Astrocyte (in vitro differentiated cells and primary cell): ENCODE measurements around the gene EIF2AK2.

Experiments used
- EZH2 ChIP-seq: IDR thresholded peaks from 2 replicates; pipeline ENCODE4 v1.6.1; 2012; ENCODE audit warnings: mild to moderate bottlenecking, low read length, inconsistent platforms; ENCODE audit not compliant: insufficient read depth
- TF ChIP-seq, protein P1 (sequence below): IDR thresholded peaks from 2 replicates; pipeline ENCODE4 v1.5.1; 2011; ENCODE audit warnings: low read depth, mild to moderate bottlenecking, inconsistent platforms, low read length, moderate library complexity; ENCODE audit not compliant: insufficient read depth

- TF ChIP-seq, protein P1, sequence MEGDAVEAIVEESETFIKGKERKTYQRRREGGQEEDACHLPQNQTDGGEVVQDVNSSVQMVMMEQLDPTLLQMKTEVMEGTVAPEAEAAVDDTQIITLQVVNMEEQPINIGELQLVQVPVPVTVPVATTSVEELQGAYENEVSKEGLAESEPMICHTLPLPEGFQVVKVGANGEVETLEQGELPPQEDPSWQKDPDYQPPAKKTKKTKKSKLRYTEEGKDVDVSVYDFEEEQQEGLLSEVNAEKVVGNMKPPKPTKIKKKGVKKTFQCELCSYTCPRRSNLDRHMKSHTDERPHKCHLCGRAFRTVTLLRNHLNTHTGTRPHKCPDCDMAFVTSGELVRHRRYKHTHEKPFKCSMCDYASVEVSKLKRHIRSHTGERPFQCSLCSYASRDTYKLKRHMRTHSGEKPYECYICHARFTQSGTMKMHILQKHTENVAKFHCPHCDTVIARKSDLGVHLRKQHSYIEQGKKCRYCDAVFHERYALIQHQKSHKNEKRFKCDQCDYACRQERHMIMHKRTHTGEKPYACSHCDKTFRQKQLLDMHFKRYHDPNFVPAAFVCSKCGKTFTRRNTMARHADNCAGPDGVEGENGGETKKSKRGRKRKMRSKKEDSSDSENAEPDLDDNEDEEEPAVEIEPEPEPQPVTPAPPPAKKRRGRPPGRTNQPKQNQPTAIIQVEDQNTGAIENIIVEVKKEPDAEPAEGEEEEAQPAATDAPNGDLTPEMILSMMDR, result no peak
- TF ChIP-seq EZH2, result no peak
Measured at GRCh38 chr2:37080689-37081088, 76.1 kb downstream of the EIF2AK2 start.
